Stimulated activated CD4-positive, alpha-beta T cell treated with anti-CD3 and anti-CD28 coated beads, Interleukin-15, amount 100 ng/mL, for 48 hours (primary cell): ENCODE measurements around the gene ALS2.
"Not testable (repeated sequence)": the region's sequence is repeated elsewhere in the genome, so short reads cannot be mapped to it uniquely, and the experiment has no call there.

Source experiments
- DNase-seq, 2 donors: peaks; one replicate each; pipeline ENCODE4 v3.0.0-alpha.2; 2020; ENCODE audit warnings: low read depth in 2 of 2

The ALS2 gene

GRCh38 chr2:201793631-201794030 is 12.9 kb upstream of the ALS2 start:
- DNase-seq, result no peak

DNA sequence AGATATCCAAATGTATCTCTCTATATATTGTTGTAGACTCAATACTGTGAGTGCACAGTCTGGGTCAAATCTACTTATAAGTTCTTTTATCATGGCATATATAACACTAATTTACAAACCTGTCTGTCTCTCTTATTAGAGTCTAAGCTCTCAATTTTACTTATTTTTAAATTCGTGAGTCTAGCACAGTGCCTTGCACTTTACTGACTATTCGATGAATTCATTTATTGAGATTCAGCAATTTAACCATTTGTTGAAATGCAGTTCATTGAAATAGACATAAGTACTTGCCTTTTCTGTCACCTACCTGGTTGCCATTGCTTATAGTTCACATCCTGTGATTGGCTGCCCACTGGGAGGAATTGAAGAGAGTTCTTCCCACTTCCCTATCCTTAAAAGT is 10.3 kb upstream of the ALS2 start:
- no peak for DNase-seq

GRCh38 chr2:201790291-201790690 is 9.6 kb upstream of the ALS2 start:
- no peak for DNase-seq

GRCh38 chr2:201789395-201789794 is 8.7 kb upstream of the ALS2 start:
- DNase-seq, result no peak

DNA sequence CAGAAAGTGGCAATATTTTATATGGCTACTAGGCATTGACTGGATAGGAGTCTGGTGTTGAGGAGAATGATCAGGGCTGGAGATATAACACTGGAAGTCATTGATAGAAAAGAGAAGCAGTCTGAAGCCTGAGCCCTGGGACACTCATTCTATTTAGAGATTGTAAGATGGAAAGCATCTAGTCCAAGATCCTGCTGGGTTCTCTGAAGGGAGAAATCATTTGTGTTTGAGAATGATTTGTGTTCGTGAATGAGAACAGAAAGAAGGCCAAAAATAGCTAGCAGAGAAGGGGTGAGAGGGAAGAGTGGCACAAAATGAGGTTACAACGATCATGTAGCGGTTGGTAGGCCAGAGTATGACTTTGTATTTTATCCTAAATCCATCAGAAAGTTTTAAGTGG is 7.6 kb upstream of the ALS2 start:
- DNase-seq, result no peak

DNA sequence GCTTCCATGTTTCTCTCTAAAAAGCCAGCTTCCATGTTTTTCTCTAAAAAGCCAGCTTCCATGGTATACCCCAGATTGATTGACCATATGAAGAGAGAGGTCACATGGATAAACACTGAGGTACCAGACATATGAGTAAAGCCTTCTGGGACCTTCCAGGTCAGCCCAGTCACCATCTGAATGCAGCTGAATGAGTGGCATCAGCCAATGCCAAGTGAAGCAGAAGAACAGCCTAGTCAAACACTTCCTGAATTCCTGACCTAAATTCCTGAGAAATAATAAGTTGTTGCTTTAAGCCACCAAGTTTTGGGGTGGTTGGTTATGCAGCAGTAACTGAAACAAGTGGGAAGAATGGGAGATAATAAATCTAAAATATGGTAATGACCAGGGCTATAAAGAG is 5.7 kb upstream of the ALS2 start:
- DNase-seq, result no peak

- DNase-seq, result no peak
These were observed 4.4 kb upstream of the ALS2 start for GRCh38 chr2:201785135-201785534.

GRCh38 chr2:201784563-201784962 is 3.8 kb upstream of the ALS2 start:
- DNase-seq, result no peak

DNA sequence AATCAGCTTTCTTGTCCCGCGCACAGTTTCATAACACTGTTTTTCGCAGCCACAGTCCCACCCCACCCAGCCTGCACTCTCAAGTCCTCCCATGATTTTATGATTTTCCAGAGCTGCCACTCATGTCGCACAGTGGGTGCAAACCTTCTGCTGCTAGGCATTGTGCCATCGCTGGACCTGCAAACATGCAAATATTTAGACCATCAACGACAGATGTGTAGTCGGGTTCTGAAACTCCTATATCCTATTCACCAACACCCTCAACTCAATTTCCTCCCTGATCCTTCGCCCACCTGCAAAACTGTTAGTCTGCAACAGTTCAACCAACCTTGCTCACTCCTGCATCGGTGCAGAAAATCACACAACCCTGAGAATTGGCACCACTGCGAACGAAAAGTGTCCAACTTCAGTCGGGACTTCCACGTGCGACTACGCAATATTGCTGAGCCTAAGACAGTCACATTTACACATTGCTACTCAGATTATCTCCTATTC is 871 bp upstream of the ALS2 start:
- peak in 1 of 2 donors; percentile 4 for DNase-seq

GRCh38 chr2:201779901-201780673 is 646 bp downstream of the ALS2 start:
- no peak for DNase-seq

- DNase-seq, result no peak
These were observed 2.9 kb downstream of the ALS2 start for GRCh38 chr2:201777869-201778268.

- no peak for DNase-seq
These were observed 3.7 kb downstream of the ALS2 start for GRCh38 chr2:201777043-201777442.

DNA sequence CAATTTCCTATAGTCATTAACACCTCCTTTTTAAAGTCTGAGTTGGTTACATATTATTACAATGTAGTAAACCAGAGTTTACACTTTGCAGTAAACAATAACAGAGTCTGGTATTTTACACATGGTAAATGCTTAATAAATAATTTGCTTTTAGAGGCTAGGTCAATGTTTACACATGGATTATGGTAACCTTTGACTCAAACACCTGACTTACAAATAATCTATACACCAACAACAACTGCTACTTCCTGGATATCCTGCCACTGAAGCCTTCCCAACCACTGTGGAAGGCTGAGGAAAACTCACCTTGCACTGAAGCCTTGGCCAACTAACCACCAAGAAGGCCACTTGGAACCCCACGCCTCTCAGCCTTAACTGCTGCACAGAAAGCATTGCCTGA is 5.4 kb downstream of the ALS2 start:
- DNase-seq, result no peak

DNA sequence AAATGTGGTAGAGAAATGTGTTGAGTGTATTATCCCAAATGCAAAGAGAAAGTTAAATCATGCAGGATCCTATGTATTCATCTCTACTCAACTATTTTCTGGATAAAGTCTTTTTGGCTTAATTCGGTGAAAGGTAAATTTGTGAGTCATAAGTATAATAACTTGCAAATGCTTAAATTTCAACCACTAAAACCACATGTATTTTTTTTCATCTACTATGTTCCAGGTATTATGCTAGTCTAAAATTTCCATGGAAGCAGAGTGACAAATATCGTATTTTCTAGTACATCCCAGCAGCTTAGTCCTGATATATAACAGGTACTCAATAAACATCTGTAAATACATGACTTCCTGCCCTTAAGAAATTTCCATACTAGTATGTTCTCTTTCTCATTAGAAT is 6.2 kb downstream of the ALS2 start:
- no peak for DNase-seq

DNA sequence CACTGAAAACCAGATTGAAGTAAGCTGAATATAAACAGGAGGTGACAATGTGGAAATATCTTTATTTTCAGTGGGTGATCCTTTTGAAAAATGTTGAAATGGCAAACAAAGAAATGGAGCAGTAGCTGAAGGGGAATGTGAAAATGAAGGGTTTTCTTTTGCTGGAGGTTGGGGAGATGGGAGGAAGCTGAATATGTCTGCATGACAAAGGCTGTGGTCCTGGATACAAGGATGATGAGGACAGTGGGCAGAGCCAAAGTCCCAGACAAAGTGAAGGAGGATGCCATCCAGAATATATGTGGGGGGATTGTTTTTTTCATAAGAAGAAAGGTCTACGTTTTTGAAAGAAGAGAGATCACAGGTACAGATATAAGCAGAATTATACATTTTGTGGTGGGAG is 6.7 kb downstream of the ALS2 start:
- DNase-seq, result no peak

- no peak for DNase-seq
These were observed 10.9 kb downstream of the ALS2 start for GRCh38 chr2:201769666-201770373.

DNA sequence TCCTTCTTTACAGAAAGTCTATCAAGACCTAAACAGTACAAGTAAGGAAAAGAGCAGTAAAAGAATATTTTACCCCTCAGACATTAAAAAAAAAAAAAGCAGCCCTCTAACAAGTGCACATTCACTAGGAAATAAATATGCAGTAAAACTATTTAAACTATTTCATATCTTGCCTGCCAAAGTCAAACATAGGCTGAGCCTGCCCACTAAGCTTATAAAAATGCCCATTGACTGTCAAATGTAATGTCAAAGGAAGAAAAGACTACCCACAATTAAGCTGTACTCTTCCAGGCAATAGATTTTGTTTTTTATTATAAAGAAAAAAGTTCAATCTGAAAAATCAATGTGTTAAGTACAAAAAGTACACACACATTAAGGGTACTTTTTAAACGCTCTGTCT is 11.8 kb downstream of the ALS2 start:
- DNase-seq, result no peak

GRCh38 chr2:201765799-201766198 is 14.9 kb downstream of the ALS2 start:
- DNase-seq, result no peak

DNA sequence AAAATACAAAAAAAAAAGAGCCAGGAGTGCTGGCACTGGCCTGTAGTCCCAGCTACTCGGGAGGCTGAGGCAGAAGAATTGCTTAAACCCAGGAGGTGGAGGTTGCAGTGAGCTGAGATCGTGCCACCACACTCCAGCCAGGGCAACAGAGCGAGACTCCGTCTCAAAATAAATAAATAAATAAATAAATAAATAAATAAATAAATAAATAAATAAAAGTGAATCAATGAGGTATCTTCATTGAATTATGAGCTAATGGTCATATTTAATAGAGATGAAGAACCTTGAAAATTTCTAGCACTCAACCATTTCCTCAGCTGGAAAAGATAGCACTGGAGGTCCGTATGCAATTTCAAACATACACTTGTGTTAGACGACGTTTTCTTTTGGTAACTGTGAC is 16.3 kb downstream of the ALS2 start:
- DNase-seq, result not testable (repeated sequence)

DNA sequence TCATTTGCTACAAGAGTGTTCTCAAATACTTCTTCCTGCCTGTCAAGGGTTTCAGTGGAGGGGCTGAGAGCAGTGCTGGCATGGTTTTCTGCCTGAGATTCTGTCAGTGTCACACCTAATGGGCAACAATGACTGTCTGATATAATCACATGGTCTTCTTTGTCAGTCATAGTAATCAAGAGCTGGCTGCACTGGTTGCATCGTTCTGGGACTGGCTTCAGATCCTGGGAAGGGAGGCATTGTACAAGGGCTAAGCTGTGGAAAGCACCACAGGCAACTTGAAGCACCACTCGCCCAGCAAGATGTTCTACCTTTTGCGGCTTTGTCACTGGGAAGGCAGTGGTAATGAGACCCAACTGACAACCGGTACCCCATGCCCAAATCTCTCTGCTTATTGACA is 19.6 kb downstream of the ALS2 start:
- DNase-seq, result no peak

DNA sequence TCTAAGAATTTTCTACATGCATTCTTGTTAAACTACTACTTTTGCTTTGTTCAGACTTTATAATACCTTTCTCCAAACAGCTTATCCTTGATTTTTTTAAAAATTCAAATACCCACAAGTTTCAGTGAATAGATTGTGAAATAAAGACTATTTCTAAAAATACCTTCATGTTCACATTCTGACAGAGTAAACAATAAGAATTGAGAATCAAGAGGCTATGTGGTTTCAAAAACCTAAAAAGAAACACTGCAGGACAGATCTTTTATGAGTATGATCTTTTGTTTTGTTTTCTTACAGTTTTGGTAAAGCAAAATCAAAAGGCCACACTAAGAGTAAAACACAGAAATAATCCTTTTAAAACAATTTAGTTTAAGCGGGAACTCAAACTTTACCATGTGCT is 21.2 kb downstream of the ALS2 start:
- DNase-seq, result no peak

DNA sequence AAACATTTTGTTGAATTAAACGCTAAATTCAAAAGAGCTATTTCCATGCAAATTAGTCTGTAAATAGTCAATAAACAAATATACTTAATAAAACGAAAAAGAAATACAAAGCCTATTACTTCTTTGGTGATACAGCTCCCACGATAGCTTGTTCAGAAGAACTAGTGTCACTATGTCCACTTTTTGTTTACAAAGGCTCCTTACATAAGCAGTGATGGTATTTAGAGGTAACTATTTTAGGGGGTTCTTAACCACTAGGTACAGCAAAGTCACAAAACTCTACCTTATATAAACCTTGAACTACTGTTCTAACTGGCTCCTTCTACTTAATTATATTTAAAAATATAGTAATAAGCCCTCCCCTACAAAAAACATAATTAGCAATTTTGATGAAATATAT is 21.9 kb downstream of the ALS2 start:
- DNase-seq, result no peak

DNA sequence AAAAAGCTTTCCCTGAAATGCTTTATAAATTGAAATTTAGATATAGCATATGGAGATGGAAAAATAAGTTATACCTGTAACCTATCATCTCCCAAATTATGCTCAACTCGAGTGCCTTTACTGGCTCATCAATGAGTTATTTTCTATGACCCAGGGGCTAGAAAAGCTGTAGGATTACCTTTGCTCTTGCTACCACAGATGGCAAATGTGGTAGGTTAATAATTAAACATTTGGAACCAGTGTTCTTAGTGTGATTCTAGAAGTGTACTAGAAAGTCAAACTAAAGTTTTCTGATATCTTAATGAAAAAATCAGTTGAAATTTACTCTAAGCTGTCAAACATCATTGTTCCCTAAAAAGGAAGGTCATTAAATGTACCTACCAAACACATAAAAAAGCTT is 22.5 kb downstream of the ALS2 start:
- no peak for DNase-seq
